ENCODE measurements around the gene TMEM225. TPM values are rescaled to one million over a fixed set of nuclear protein-coding genes. Genes with fewer than 3 reads are reported as not detected.

The TMEM225 gene, protein sequence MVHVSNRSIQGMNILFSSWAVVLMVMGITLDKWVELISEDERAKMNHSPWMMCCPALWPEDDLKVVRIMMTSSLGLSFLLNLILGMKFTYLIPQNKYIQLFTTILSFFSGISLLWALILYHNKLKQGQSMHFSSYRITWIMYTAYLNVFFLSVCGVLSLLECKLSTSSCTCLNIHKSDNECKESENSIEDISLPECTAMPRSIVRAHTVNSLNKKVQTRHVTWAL
- total RNA-seq, result not detected
- not detected for total RNA-seq (2013)

DNA sequence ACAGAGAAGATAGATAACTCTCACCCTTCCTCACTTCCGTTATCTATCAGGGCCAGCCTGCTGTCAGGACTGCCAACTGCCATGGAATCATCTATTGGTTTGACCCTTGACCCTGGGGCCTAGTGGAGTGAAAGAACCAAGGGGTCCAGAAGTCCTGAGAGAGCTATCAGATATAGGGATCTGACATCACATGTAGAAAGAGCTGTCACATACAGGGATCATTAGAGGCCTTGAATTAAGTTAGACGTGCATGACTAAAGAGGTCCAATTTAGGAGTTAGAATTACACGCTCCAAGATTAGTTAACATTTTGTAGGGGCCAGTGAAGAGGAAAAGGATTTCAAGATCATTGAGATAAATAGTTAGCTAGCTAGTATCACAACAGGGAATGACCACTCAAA, at the start of gene TMEM225:
TSS of gene TMEM225 (minus strand) at position 101 of the 400 bp plus-strand sequence. CDS start 245 bp downstream, outside the sequence.
- no peak within 1 kb of the TSS for H3K27ac ChIP-seq (ENCODE audit: low read length)
- ATAC-seq, result no peak
- H3K9me3 ChIP-seq (ENCODE audit: control insufficient read depth, insufficient read depth, low read length), result no peaks in the 10 kb centered on the region
- H3K4me1 ChIP-seq (ENCODE audit: control insufficient read depth, insufficient read depth, low read length), result no peaks in the 10 kb centered on the region
- Mint-ChIP-seq H3K4me1 (no peaks in the 10 kb centered on the region), H3K9me3 (peaks cover 0 to 2% of the 10 kb centered on the region in 2 donors), H3K27ac (no peak within 1 kb of the TSS), H3K36me3 (no peaks in the 10 kb centered on the region), H3K27me3 (ENCODE audit: low read depth in 2 of 2) (peaks cover 0 to 4% of the 10 kb centered on the region in 2 donors), H3K4me3 (no peak within 1 kb of the TSS)
- H3K27me3 ChIP-seq (ENCODE audit: control insufficient read depth, insufficient read depth, low read length), result peaks cover 2% of the 10 kb centered on the region
- intact Hi-C loops (cut with micrococcal nuclease), result no loop called here
- no peaks in the 10 kb centered on the region for H3K36me3 ChIP-seq (ENCODE audit: control insufficient read depth, insufficient read depth, low read length)
- H3K4me3 ChIP-seq (ENCODE audit: low read length), result no peak within 1 kb of the TSS
- TF ChIP-seq, protein P1, sequence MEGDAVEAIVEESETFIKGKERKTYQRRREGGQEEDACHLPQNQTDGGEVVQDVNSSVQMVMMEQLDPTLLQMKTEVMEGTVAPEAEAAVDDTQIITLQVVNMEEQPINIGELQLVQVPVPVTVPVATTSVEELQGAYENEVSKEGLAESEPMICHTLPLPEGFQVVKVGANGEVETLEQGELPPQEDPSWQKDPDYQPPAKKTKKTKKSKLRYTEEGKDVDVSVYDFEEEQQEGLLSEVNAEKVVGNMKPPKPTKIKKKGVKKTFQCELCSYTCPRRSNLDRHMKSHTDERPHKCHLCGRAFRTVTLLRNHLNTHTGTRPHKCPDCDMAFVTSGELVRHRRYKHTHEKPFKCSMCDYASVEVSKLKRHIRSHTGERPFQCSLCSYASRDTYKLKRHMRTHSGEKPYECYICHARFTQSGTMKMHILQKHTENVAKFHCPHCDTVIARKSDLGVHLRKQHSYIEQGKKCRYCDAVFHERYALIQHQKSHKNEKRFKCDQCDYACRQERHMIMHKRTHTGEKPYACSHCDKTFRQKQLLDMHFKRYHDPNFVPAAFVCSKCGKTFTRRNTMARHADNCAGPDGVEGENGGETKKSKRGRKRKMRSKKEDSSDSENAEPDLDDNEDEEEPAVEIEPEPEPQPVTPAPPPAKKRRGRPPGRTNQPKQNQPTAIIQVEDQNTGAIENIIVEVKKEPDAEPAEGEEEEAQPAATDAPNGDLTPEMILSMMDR (IDR thresholded peaks at IDR 0.05), result no peak
- DNase-seq, result no peak
- 100% methylated on average over 3 of the region's 3 CpGs for WGBS (ENCODE audit: insufficient coverage)

DNA sequence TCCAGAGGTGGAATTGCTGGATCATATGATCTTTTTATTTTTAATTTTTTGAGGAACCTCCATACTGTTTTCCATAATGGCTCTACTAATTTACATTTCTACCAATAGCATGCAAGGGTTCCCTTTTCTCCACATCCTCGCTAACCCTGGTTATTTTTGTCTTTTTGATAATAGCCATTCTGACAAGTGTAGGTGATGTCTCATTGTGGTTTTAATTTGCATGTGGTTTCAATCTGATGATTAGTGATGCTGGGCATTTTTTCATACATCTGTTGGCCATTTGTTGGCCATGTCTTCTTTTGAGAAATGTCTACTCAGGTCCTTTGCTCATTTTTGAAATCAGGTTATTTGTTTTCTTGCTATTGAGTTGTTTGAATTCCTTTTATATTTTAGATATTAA, 38.6 kb upstream of the TMEM225 start:
- no peaks in the 10 kb centered on the region for H3K9me3 ChIP-seq (ENCODE audit: control insufficient read depth, insufficient read depth, low read length)
- H3K4me3 ChIP-seq (ENCODE audit: low read length), result no peak overlapping the region
- H3K36me3 ChIP-seq (ENCODE audit: control insufficient read depth, insufficient read depth, low read length), result no peaks in the 10 kb centered on the region
- no peaks in the 10 kb centered on the region for H3K4me1 Mint-ChIP-seq
- no peaks in the 10 kb centered on the region for H3K9me3 Mint-ChIP-seq
- DNase-seq (no peak), ATAC-seq (no peak)
- no peaks in the 10 kb centered on the region for H3K36me3 Mint-ChIP-seq
- H3K4me1 ChIP-seq (ENCODE audit: control insufficient read depth, insufficient read depth, low read length), result no peaks in the 10 kb centered on the region
- TF ChIP-seq, protein P1 (IDR thresholded peaks at IDR 0.05), result no peak
- H3K27ac ChIP-seq (ENCODE audit: low read length), result no peak overlapping the region
- H3K27me3 Mint-ChIP-seq (ENCODE audit: low read depth in 2 of 2), result no peaks in the 10 kb centered on the region
- no peaks in the 10 kb centered on the region for H3K27me3 ChIP-seq (ENCODE audit: control insufficient read depth, insufficient read depth, low read length)
- WGBS (ENCODE audit: insufficient coverage), result no CpG with 5 or more reads among the region's 1 CpG
- no peak overlapping the region for H3K27ac Mint-ChIP-seq
- intact Hi-C loops (cut with micrococcal nuclease), result no loop called here
- no peak overlapping the region for H3K4me3 Mint-ChIP-seq

DNA sequence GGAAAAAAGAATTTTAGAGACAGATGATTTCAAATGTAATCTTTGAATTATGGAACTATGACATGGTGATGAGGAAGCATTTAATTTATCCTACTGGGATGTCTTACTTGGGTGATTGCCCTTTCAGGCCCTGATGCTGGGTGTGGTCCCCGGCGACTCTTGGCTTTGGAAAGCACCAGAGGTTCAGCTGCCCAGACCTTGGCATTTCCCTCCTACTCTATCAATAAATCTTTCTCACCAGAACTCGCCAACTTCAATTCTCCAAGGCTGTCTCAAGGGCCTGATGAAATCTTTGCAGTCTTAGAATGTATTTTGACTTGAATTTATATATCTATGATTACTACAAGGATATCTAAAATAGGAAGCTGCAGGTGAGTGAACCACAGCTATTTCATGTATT, 35.5 kb upstream of the TMEM225 start:
- Histone ChIP-seq H3K27ac (ENCODE audit: low read length) (no peak overlapping the region), H3K36me3 (ENCODE audit: control insufficient read depth, insufficient read depth, low read length) (no peaks in the 10 kb centered on the region), H3K9me3 (ENCODE audit: control insufficient read depth, insufficient read depth, low read length) (no peaks in the 10 kb centered on the region), H3K4me1 (ENCODE audit: control insufficient read depth, insufficient read depth, low read length) (no peaks in the 10 kb centered on the region), H3K4me3 (ENCODE audit: low read length) (no peak overlapping the region), H3K27me3 (ENCODE audit: control insufficient read depth, insufficient read depth, low read length) (no peaks in the 10 kb centered on the region)
- intact Hi-C loops (cut with micrococcal nuclease), result no loop called here
- H3K27me3 Mint-ChIP-seq (ENCODE audit: low read depth in 2 of 2), result no peaks in the 10 kb centered on the region
- H3K9me3 Mint-ChIP-seq, result peaks cover 0 to 2% of the 10 kb centered on the region in 2 donors
- no peaks in the 10 kb centered on the region for H3K36me3 Mint-ChIP-seq
- H3K27ac Mint-ChIP-seq, result no peak overlapping the region
- ATAC-seq (no peak), DNase-seq (no peak)
- TF ChIP-seq, protein P1 (IDR thresholded peaks at IDR 0.05), result no peak
- WGBS (ENCODE audit: insufficient coverage), result 82% methylated on average over 3 of the region's 3 CpGs
- H3K4me3 Mint-ChIP-seq, result no peak overlapping the region
- H3K4me1 Mint-ChIP-seq, result no peaks in the 10 kb centered on the region

DNA sequence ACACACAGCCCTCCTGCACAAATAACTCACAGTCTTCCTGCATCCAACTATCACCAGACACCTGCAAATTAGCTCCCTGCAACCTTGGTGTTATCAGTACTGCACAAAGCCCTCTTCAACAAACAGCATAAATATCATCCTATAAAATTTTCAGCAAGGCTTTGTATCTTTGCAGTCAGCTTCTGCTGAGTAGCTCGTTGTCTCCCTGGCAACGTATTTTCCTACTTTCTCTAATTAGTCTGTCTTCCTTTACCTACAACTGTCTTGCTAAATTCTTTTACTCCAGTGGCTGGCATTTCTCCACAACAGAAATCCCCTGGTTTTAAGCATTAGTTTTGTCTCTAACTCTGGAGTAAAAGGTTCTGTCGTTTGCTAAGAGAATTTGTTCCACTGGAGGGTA, 20.4 kb upstream of the TMEM225 start:
- Mint-ChIP-seq H3K4me1 (no peaks in the 10 kb centered on the region), H3K9me3 (peaks cover 2% of the 10 kb centered on the region in 2 donors), H3K36me3 (no peaks in the 10 kb centered on the region), H3K27ac (no peak overlapping the region), H3K27me3 (ENCODE audit: low read depth in 2 of 2) (peaks cover 0 to 13% of the 10 kb centered on the region in 2 donors), H3K4me3 (no peak overlapping the region)
- 82% methylated on average over 3 of the region's 3 CpGs for whole genome bisulfite sequencing (ENCODE audit: insufficient coverage)
- no peaks in the 10 kb centered on the region for H3K4me1 ChIP-seq (ENCODE audit: control insufficient read depth, insufficient read depth, low read length)
- DNase-seq (no peak), ATAC-seq (no peak)
- no peaks in the 10 kb centered on the region for H3K9me3 ChIP-seq (ENCODE audit: control insufficient read depth, insufficient read depth, low read length)
- H3K27ac ChIP-seq (ENCODE audit: low read length), result no peak overlapping the region
- H3K36me3 ChIP-seq (ENCODE audit: control insufficient read depth, insufficient read depth, low read length), result no peaks in the 10 kb centered on the region
- no peak overlapping the region for H3K4me3 ChIP-seq (ENCODE audit: low read length)
- TF ChIP-seq, protein P1 (IDR thresholded peaks at IDR 0.05), result no peak
- no peaks in the 10 kb centered on the region for H3K27me3 ChIP-seq (ENCODE audit: control insufficient read depth, insufficient read depth, low read length)
- intact Hi-C loops (cut with micrococcal nuclease), result no loop called here

Data from natural killer cell (primary cell).